ENCODE results near the gene PPFIBP1.
"Not testable (repeated sequence)": the region's sequence is repeated elsewhere in the genome, so short reads cannot be mapped to it uniquely, and the experiment has no call there.

The PPFIBP1 gene

DNA sequence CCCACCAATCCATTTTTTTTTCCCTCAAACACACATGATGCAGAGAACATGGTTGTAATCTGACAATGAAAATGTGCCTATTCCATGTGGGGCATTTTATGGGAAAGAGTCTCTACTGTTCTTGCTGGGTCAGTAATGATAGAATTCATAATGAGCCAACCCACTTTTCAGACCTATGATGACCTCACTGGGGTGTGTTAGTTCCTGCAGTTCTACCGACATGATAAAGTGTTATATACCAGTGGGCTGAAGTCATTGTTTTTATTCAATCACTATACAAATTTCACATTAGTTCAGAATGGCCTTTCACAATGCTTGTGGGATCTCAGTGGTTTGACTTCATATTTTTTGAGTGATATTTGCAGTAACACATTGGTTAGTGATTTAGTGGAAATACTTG, 47.5 kb downstream of the PPFIBP1 start:
- no peak for DNase-seq

DNA sequence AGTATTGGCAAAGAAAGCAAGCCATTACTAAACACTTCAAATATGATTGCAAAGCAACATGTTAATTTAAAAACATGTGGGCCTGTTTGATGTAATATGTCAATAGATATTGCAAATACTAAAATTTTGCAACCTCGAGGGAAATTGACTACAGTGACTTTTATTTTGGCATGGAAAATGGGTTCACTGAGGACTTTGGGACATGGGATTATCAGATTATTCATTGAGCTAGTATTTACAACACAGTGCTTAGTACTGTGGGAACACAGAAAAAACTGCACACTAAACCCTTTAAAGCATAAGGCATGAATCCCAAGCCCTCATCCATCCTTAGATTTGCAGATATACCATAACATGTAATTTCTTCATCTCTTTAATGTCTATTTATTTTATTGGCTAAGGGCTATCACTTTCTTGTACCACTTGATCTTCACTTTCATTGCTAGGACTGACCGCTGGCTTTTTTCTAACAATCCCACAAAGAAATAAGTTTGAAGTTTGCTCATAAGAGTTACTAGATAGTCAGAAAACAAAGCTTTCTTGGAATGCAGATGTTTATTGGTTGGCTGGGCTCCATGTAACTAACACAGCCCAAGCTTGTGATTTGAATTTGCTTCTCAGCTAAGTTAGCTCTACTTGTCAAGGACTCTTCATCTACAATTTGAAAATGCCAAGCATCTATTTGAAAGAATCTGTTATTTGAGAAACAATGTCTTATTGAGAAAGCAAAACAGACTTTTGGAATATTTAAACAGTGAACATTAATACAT, 48.7 kb downstream of the PPFIBP1 start:
- DNase-seq: no peak

DNA sequence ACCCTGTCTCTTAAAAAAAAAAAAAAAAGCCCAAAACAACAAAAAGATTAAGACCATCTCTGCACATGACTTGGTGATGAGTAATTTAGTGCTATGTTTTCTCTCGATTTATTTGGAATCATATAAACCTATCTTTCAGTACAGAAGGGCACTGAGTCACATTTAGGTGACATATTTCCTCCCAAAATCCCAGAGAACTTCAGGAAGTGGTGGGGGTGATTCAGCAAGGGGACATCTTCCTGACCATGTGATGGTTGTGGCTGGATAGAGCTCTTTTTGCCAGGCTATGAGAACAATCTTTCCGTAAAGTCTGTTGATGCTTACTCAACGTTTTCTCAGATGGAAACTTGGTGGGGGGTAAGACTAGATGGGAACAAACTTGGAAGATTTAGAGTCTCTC, 50.0 kb downstream of the PPFIBP1 start:
- no peak for DNase-seq

DNA sequence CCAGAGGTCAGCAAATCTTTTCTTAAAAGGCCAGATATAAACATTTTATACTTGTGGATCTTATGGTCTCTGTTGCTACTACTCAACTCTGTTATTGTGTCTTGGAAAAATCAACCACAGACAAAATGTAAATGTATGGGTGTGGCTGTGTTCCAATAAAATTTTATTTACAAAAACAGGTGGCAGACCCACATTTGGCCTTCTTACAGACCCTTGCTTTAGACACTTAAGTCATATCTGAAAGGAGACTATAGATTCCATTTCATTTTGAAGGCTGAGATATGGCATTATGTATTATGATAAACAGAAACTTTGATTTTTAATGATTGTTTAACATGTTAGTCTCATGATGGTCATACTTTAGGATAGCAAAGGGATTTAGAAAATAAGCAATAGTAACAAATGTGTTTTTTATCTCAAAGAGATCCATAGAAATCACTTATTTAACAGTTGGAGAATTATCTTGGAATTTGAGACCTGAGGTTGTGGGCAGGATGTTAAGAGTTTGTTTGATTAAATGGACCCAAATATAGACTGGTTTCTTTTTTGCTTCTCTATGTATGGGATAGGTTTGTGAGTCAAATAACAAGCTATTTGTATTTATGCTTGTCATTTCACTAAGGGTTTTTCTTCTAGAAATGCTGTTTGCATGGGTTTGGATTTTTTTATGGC, 51.2 kb downstream of the PPFIBP1 start:
- no peak for DNase-seq

DNA sequence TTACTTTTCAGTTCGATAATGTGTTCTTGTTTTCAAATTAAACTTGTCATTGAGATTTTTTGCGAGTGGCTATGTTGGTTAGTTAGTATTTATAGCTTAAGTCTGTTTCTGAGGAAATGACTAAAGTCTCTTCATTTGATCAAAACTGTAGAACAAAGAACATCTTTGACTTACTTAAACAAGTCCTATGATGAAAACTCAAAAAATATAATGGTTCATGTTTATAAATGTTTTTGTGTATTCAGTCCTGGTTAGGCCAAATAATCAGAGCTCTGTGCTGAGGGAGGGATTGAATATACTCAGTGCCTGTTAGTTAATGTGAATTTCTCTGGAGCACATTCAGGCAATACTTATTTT, 51.7 kb downstream of the PPFIBP1 start:
- no peak for DNase-seq

DNA sequence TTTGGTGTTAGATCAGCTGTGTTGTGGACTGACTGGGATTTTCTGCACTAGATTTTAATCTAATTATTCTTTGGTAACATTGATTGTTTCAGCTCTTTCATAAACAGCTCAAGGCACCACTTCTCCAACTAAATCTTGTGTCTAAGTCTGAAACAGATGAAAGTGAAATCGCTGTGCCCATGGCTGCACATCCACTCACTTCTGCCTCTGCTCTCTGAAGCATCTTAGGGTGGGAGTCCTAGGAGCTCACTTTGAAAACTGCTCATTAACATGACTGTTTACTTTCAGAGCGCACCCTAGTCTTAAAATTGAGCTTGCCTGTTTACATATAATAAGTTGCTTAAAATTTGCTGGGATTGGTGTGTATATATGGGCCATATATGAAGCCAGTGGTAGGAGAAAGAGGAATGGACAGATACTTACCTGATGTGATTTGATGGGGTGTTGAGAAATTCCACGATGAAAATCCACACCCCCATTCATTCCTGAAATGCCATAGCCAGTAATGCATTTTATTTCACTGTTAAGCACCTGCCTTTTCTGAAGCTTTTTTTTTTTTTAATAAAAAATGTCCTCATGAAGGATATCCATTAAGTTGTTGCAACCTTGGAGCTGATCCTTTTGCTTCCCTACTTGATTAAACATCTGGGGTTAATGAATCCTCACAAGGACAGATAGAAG, 52.8 kb downstream of the PPFIBP1 start:
- DNase-seq: no peak

DNA sequence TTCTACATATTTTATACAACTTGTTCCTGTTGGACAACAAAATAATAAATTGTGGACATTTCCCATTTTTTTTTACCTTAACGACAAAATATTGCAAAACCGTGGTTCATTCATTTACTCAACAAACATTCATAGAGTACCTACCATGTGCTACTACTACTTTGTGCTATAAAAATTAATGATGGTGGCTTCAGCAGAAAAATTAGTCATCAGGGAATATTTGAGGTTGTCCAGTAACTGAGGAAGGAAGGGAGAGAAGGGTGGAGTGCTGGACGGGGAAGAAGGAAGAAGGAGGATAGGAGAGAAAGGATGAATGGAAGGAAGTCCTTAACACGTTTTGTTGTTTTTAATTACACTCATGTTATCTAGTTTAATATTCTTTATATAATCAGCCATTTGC, 53.7 kb downstream of the PPFIBP1 start:
- DNase-seq: no peak

DNA sequence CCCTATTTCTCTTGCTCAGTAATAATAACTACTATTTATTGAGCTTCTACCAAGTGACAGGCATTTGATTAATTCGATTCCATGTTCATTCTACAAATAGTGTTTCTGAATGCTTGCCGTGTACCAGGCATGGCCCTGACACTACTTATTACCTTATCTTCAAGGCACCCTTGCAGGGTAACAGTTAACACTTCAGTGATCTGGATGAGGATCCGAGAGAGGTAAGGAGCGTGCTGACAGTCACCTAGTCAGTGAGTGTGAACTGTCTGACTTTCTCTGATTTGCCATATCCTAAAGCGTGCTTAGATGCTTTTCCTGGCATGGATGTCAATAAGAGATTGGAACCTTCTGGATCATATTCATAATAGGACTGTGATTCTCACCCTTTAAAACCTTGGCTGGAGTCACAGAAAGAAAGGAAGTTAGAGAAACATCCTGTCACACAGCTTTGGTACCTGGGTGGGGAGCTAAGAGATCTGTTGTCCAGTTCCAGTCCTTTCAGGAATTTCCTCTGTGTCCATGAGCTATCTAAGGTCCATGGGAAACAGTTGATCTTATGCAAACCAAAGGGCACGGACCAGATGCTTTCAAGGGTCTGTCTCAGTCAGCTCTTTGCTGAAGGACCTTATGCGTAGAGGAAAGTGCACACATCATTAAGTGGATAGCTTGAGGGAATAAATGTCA, 54.8 kb downstream of the PPFIBP1 start:
- no peak for DNase-seq

DNA sequence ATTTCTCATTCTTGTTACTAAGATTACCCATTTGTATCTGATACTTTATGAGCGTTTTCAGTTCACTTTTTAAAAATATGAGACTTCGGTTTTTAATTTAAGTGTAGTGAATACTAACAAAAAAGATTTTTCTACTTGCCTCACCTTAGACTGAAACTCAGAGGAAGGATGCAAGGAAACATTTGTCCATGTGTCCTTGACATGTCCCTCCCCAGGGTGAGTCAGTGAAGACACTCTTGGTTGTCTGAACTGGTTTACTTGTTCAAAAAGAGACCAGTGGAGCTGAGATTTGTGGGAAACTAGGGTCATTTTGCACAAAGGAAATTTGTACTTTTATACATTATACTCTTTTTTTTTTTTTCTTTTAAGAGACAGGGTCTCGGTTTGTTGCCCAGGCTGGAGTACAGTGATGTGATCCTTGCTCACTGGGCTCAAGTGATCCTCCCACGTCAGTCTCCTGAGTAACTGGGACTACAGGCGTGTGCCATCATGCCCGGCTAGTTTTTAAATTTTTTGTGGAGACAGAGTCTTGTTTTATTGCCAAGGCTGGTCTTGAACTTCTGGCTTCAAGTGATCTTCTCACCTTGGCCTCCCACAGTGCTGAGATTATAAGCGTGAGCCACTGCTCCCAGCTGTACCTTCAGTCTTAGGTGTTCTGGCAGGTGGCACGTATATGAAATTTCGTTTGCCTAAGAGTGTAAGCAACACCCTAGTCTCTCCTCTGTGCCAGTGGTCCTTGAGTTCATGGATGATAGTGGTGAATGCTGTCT, 56.7 kb downstream of the PPFIBP1 start:
- no peak for DNase-seq

DNA sequence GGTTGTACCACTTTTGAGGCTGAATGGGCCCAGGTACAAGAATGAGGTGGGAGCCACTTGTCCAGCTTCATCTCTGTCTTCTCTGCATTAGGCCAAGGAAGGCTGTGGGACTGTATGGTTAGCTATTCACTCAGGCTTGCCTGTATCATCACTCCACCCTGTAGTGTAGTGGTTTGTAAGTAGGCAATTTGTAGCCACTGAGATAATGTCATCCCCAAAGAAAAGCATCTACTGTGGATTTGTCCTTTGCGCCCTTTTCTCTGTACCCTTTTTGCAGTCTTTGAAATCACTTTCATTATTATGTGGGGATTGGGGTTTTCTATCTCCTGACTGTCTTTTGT, 57.3 kb downstream of the PPFIBP1 start:
- not testable (repeated sequence) for DNase-seq

DNA sequence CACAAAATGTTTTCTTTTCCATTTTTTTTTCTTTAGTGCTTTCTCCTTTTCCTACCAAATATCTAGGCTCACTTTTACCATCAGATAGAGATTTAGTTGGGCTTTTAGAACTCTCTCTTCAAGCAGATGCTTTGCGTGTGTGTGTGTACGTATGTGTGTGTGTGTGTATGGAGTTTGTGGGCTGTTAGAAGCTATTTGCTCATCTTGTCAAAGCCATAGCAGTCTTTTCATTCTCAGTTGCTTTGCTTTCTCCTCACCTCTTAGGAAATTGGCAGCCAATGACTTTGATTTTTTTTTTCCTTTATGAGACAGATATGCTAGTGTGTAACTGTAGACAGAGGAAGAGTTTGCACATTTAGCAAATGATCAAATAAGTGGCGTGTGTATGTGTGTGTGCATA, 57.8 kb downstream of the PPFIBP1 start:
- not testable (repeated sequence) for DNase-seq

DNA sequence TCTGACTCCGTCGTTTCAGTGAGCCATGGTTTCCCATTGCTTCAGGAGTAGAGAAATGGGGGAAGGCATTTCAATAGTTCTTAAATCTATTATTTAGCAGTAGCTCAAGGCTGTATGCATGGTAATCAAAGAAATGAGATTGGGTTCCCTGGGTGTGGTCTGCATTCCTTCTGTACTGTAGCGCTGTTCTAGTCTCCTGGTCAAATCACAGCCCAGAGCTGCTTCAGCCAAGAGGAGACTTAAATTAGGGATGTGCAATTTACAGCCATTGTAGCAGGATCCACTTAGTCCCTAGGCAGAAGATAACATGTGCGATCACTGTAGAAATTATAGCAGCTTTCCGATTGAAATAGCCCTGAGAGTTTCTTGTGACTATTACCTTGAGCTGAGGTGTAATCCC, 58.4 kb downstream of the PPFIBP1 start:
- DNase-seq: not testable (repeated sequence)

DNA sequence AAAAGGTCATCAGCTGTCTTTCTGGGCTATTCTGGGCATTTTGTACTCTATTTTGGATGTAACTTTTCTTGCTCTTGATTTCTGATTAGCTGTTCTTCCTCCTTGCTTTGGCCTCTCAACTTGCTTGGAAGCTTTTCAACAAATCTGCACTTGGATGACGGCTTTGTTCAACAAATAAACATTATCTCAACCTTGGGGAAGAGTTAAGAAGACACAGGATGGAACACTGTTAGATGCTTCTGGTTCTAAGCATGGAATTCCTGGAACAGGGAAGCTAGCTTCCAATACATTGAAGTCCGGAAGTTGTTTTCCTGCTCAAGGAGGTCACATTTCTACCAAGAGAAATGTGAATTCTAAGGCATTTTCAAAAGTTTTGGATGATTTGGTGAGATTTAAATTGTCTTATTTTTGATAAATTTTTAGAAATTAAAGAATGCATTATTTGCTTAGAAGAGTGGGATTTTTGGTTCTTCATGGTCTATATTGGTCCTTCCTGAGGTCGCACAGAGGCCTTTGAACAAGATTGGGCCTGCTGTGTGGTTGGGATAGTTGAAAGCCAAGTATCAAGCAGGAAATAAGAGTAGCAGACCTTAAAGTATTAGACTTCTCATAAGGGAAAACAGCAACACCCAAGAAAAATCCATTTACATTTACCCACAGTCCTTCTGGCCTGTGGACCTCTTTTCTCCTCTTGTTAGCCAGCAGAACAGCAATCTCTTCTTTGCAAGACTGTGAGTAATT, 59.2 kb downstream of the PPFIBP1 start:
- DNase-seq: no peak

DNA sequence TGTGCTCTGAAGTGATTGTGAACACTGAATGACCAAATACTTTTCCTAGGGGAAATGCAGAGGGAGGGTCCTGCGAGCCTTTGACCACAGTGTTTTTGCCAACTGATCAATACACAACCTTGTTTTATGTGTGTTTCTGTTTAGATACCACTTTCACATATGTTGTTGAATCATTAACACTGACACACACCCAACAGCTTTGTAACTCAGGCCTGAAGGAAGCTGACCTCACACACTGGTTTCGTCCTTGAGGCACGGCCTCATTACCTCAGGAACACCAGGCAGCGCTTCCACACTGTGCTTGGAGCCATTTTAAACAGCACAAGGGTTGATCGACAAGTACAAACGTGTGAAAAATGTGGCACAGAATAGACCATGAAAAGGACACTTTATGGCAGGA, 60.0 kb downstream of the PPFIBP1 start:
- no peak for DNase-seq

DNA sequence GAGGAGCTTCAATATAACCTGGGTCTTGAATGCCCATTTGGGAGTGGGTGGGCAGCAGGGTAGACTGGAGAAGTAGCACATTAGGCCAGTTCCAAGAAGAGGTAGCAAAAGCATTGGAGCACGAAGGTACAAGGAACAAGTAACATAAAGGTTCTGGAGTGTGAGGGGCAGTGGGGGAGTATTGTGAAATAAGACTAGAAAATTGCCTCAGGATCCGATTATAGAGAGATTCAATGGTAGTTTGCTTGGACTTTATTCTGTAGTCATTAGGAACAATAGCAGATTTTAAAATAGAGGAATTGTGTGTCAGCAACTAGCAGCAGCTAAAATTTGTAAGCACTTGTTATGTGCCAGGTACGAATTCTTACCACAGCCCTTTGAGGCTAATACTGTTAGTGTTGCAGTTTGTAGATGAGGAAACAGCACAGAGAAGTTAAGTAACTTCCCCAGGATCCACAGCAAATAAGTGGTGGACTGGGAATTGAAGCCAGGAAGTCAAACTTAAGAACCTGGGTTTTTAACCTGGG, 61.8 kb downstream of the PPFIBP1 start:
- DNase-seq: no peak

DNA sequence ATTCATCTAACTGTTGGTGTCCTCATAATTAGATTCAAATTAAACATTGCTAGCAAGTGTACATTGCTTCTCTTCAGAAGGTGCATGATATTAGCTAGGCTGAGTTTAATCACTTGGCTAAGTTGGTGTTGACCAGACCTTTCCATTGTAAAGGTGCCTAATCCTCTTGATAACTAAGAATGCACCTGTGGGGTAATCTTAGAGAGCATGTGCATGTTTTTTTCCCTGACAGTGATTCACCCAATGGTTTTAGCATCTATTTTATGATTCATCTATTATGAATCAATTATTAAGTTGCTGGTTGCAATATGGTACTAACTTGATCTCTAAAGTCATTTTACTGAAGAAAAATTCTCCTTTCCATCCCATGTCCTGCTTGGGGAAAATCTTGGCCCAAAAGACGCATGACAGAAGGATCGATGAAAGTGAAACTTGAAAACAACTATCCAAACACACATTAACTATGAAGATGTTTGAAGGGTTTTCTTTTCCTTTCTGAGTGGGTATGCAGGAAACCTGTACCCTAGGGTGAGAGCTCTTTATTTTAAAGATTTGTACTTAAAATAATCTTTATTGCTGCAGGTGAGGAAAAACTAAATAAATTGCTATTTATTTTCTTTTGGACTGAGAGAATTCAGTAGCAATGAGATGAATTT, 64.2 kb downstream of the PPFIBP1 start:
- DNase-seq: not testable (repeated sequence)

DNA sequence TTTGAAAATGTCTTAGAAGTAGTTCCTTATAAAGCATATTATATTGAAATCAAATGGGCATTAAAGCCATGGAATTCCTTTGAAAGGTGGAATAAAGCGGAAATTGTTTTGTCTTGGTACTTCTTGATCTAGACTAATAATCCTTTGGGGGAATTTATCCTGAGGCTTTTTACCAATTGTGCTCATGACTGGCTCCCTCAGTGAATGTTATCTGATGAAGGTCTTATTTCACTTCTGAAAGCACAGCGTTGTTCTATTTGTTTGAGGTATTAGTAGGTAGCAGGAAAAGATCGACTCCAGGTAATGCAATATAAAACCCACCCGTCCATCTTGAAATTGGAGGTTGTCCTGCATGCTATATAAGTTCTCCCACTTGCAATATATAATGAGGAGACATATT, 64.8 kb downstream of the PPFIBP1 start:
- DNase-seq: no peak

DNA sequence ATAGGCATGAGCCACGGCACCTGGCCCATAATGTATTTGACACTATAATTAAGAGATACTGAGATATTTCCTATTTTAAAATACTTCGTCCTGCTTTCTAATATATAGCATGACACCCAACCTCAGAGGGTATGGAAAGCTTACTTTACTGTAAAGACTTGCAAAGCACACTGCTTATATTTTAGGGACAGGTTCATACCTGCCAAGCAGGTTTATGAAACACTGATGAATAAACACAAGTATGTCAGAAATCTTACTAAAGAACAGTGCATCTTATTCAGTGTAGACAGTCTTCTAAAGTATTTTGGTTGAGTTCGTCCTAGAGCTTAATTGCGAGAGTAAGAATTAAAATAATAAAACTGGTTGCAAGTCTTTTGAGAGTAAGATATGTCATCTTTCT, 65.4 kb downstream of the PPFIBP1 start:
- DNase-seq: no peak

DNA sequence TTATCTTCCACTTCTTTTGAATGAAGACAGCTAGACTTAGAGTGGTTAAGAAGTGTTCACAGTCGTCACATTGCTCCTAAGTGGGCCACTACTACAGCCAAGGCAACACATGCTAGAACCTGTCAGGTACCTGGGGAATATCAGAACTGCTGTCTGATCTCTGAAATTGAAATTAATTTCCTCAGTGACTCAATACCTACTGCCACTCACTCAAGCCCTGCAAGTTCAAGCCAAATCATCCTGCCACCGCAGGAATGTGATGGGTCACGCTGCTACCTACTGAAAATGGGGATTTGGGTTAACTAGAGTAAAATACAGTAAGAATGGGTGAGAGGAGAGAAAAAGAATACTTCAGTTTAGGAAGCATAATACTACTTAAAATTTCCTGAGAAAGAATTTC, 67.7 kb downstream of the PPFIBP1 start:
- DNase-seq: not testable (repeated sequence)

DNA sequence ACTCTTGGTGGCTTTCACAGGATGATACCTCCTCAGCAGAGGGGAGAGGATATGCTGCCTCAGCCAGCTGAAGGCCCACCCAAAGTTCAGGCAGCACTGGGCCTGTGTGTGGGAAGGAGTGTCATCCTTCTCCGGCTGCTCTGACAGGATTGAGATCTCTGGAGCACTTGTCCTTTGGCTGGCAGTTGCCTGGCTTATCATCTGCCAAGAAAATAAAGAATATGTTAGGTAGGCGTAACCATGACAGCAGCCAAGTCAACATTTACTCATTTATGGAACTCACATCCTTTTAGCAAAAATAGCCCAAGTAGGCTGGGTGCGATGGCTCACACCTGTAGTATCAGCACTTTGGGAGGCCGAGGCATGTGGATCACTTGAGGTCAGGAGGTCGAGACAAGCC, 68.5 kb downstream of the PPFIBP1 start:
- DNase-seq: no peak

DNA sequence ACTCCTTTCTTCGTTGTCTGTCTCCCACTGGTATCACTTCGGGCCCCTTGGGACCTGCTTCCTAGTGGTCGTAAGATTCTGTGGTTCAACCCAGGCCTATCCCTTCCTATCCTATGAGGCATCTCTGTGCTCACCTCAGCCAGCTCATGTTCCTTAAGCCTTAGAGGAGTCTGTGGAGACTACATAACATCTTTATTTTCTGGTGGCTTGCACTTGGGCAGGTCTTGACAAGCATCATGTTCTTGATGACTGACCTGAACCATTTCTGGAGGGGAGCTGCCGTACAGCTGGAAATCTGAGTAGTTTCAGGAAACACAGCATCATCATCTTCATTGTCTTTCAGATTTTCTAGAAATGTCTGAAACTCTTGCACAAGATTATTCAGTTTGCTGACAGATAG, 69.3 kb downstream of the PPFIBP1 start:
- no peak for DNase-seq

Measured in stimulated activated CD4-positive, alpha-beta T cell treated with anti-CD3 and anti-CD28 coated beads, Interleukin-1b, Interleukin-23, amount 100 ng/mL, for 48 hours (primary cell).